CD14-positive monocyte (primary cell): ENCODE data around the gene PYM1. TPM values are rescaled to one million over a fixed set of nuclear protein-coding genes. Genes with fewer than 3 reads are reported as not detected.

Experiments
- DNase-seq, 3 donors: peaks; one replicate each; pipeline ENCODE4 v3.0.0-alpha.2; 2011 to 2022
- H2AFZ ChIP-seq: 2 replicates; pipeline ENCODE4 v1.6.0; 2012; ENCODE audit warnings: mild to moderate bottlenecking, low read depth, low read length, inconsistent platforms; ENCODE audit not compliant: insufficient read depth, poor library complexity, severe bottlenecking
- H3K27ac ChIP-seq, 2 donors: 1 replicate in 1 of 2; 2 replicates in 1 of 2; pipeline ENCODE4 v1.5.1; 2012 to 2013; ENCODE audit warnings: low read length in 2 of 2, control low read depth in 1 of 2, inconsistent platforms in 1 of 2, low read depth in 1 of 2, mild to moderate bottlenecking in 1 of 2
- H3K27me3 ChIP-seq, 2 donors: one replicate each; pipeline versions ENCODE4 v1.6.0 to v1.6.1; 2011 to 2013; ENCODE audit warnings: low read length in 2 of 2; ENCODE audit not compliant: control insufficient read depth in 2 of 2, insufficient read depth in 2 of 2
- H3K36me3 ChIP-seq, 2 donors: replicated peaks in 1 of 2; 1 replicate in 1 of 2; 2 replicates in 1 of 2; pipeline versions ENCODE4 v1.5.1 to v1.6.1; 2012 to 2013; ENCODE audit warnings: low read length in 2 of 2, control low read depth in 1 of 2, inconsistent platforms in 1 of 2, mild to moderate bottlenecking in 1 of 2; ENCODE audit not compliant: insufficient read depth in 2 of 2, control insufficient read depth in 1 of 2
- H3K4me1 ChIP-seq, 2 donors: 1 replicate in 1 of 2; 2 replicates in 1 of 2; pipeline versions ENCODE4 v1.5.1 to v1.6.1; 2012 to 2013; ENCODE audit warnings: low read length in 2 of 2, control low read depth in 1 of 2, inconsistent platforms in 1 of 2, mild to moderate bottlenecking in 1 of 2, moderate library complexity in 1 of 2; ENCODE audit not compliant: insufficient read depth in 2 of 2, control insufficient read depth in 1 of 2
- H3K4me2 ChIP-seq: replicated peaks from 2 replicates; pipeline ENCODE3; 2012; ENCODE audit warnings: low read length, moderate library complexity, mild to moderate bottlenecking; ENCODE audit not compliant: poor library complexity, severe bottlenecking; ENCODE audit errors: extremely low read depth
- H3K4me3 ChIP-seq, 3 experiments: fragments of 200-600 bp in 1 of 3; sonication (generic) in 1 of 3; replicated peaks in 1 of 3; 1 replicate in 2 of 3; 2 replicates in 1 of 3; pipeline ENCODE4 v1.5.1; 2011 to 2013; ENCODE audit warnings: low read length in 3 of 3, mild to moderate bottlenecking in 3 of 3, control low read depth in 2 of 3, low read depth in 2 of 3, inconsistent platforms in 1 of 3, moderate library complexity in 1 of 3
- H3K79me2 ChIP-seq: 2 replicates; pipeline ENCODE4 v1.6.0; 2012; ENCODE audit warnings: mild to moderate bottlenecking, control low read depth, inconsistent platforms, low read length, moderate library complexity; ENCODE audit not compliant: insufficient read depth
- H3K9ac ChIP-seq: 2 replicates; pipeline ENCODE4 v1.6.0; 2017; ENCODE audit warnings: low read length, mild to moderate bottlenecking; ENCODE audit not compliant: insufficient read depth, poor library complexity, severe bottlenecking
- H3K9me3 ChIP-seq, 2 donors: replicated peaks in 1 of 2; 1 replicate in 1 of 2; 2 replicates in 1 of 2; pipeline versions ENCODE4 v1.5.1 to v1.6.1; 2012 to 2013; ENCODE audit warnings: low read length in 2 of 2, control low read depth in 1 of 2; ENCODE audit not compliant: control insufficient read depth in 1 of 2, insufficient read depth in 1 of 2
- H4K20me1 ChIP-seq: 2 replicates; pipeline ENCODE4 v1.6.0; 2012; ENCODE audit warnings: mild to moderate bottlenecking, low read length, control low read depth, moderate library complexity; ENCODE audit not compliant: insufficient read depth
- H3K27ac Mint-ChIP-seq, 7 donors: one replicate each; pipeline ENCODE4 v1.8.0; 2020; ENCODE audit warnings: mild to moderate bottlenecking in 7 of 7, mixed read lengths in 7 of 7, moderate library complexity in 6 of 7, inconsistent platforms in 2 of 7
- H3K27me3 Mint-ChIP-seq, 3 donors: one replicate each; pipeline ENCODE4 v1.8.0; 2021 to 2022; ENCODE audit warnings: low read depth in 3 of 3, mild to moderate bottlenecking in 3 of 3, mixed read lengths in 3 of 3, moderate library complexity in 3 of 3, inconsistent platforms in 1 of 3
- H3K36me3 Mint-ChIP-seq, 2 donors: one replicate each; pipeline ENCODE4 v1.8.0; 2020; ENCODE audit warnings: mixed read lengths in 2 of 2, inconsistent platforms in 1 of 2, mild to moderate bottlenecking in 1 of 2
- H3K4me1 Mint-ChIP-seq: one replicate; pipeline ENCODE4 v1.8.0; 2020; ENCODE audit warnings: mild to moderate bottlenecking, mixed read lengths
- H3K4me3 Mint-ChIP-seq, 2 donors: one replicate each; pipeline ENCODE4 v1.8.0; 2020; ENCODE audit warnings: mild to moderate bottlenecking in 2 of 2, mixed read lengths in 2 of 2, moderate library complexity in 1 of 2
- H3K9me3 Mint-ChIP-seq, 7 donors: one replicate each; pipeline ENCODE4 v1.8.0; 2020 to 2022; ENCODE audit warnings: mixed read lengths in 7 of 7, mild to moderate bottlenecking in 6 of 7, moderate library complexity in 6 of 7, inconsistent platforms in 2 of 7
- WGBS: methylation state at CpG from one replicate; pipeline ENCODE4 v1.1.5; 2013; ENCODE audit warnings: missing lambda C conversion rate; ENCODE audit not compliant: insufficient coverage; 5-methylcytosine and 5-hydroxymethylcytosine counted together
- intact Hi-C, 2 donors: fragments of 100-400 bp; cut with micrococcal nuclease; formaldehyde crosslinking; loops; one replicate each; pipeline versions ENCODE4 v1.15.0 to v1.15.1; 2023
- polyA plus RNA-seq, 3 donors: library from polyadenylated mRNA; depleted of rRNA in 1 of 3; unstranded in 2 of 3; stranded (reverse) in 1 of 3; fragments of 300-500 nt in 2 of 3; fragments of >200 nt in 1 of 3; fragmentation: Illumina TruSeq in 2 of 3; gene quantifications; 1 replicate in 2 of 3; 2 replicates in 1 of 3; pipeline ENCODE4 v1.2.3, GENCODE V29; 2012 to 2021
- TF ChIP-seq, protein P1 (sequence below): fragments of 200-600 bp; IDR thresholded peaks from one replicate; pipeline ENCODE4 v1.8.0; 2022; ENCODE audit warnings: antibody characterized with exemption, mild to moderate bottlenecking

Gene PYM1
- polyA plus RNA-seq, 3 donors: 17.3 to 47.1 (median 39.5) TPM

DNA sequence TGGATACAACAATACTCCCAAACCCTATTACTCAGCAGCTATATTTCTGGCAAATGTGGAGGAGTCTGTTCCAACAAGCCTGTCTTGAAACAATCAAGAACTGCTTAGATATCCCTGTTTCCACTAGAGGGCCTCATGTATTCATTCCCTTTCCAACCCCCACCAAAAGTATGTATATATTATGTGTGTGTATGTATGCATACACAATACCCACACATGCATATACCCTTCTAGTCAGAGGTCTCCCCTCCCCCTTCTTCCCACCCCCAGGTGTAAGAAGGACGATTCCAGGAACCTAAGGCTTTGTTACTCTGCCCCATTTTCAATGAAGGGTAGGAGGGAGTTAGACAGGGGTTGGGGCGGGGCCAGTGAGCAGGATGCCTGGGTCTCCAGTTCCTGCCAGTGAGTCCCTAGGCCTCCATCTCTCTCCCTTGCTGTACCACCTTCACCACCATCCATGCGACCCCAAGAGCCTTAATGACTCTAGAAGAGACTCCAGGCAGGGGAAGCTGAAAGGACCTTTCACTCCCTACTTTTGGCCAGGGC, 3.1 kb upstream of the PYM1 start, which contains the start of gene DGKA:
Gene DGKA, plus strand, starts transcription at position 392 of the 546 bp plus-strand sequence. CDS start 5,342 bp downstream, outside the sequence.
- Histone ChIP-seq H3K79me2 (peaks cover 70% of the 10 kb centered on the region), H3K4me1 (peaks cover 64 to 68% of the 10 kb centered on the region in 2 donors), H3K9me3 (no peaks in the 10 kb centered on the region), H3K4me3 (peak within 1 kb of the TSS; percentile 92 to 97 (median 96)), H3K27ac (peak within 1 kb of the TSS; percentile 78 to 96), H3K36me3 (peaks cover 0 to 6% of the 10 kb centered on the region in 2 donors), H3K9ac (peak within 1 kb of the TSS; percentile 82), H4K20me1 (peaks cover 22% of the 10 kb centered on the region), H2AFZ (peak within 1 kb of the TSS; percentile 70), H3K27me3 (no peaks in the 10 kb centered on the region), H3K4me2 (peak within 1 kb of the TSS; percentile 88)
- H3K36me3 Mint-ChIP-seq: peaks cover 3 to 5% of the 10 kb centered on the region in 2 donors
- H3K27ac Mint-ChIP-seq: peak within 1 kb of the TSS; percentile 85 to 99 (median 94)
- TF ChIP-seq, protein P1, sequence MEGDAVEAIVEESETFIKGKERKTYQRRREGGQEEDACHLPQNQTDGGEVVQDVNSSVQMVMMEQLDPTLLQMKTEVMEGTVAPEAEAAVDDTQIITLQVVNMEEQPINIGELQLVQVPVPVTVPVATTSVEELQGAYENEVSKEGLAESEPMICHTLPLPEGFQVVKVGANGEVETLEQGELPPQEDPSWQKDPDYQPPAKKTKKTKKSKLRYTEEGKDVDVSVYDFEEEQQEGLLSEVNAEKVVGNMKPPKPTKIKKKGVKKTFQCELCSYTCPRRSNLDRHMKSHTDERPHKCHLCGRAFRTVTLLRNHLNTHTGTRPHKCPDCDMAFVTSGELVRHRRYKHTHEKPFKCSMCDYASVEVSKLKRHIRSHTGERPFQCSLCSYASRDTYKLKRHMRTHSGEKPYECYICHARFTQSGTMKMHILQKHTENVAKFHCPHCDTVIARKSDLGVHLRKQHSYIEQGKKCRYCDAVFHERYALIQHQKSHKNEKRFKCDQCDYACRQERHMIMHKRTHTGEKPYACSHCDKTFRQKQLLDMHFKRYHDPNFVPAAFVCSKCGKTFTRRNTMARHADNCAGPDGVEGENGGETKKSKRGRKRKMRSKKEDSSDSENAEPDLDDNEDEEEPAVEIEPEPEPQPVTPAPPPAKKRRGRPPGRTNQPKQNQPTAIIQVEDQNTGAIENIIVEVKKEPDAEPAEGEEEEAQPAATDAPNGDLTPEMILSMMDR: peak; percentile 74
- H3K4me3 Mint-ChIP-seq: peak within 1 kb of the TSS; percentile 97 to 99
- intact Hi-C loops: loop anchor here in 1 of 2 donors (5.0 kb wide), 1 partner anchor 36 kb away; the partner anchor contains the start of genes CDK2 and PMEL
- peaks cover 67% of the 10 kb centered on the region for H3K4me1 Mint-ChIP-seq
- H3K27me3 Mint-ChIP-seq: peaks cover 0 to 3% (median 1%) of the 10 kb centered on the region in 3 donors
- WGBS: no CpG with 5 or more reads among the region's 3 CpGs
- peak in 2 of 3 donors; percentile 46 to 48 for DNase-seq
- no peaks in the 10 kb centered on the region for H3K9me3 Mint-ChIP-seq

DNA sequence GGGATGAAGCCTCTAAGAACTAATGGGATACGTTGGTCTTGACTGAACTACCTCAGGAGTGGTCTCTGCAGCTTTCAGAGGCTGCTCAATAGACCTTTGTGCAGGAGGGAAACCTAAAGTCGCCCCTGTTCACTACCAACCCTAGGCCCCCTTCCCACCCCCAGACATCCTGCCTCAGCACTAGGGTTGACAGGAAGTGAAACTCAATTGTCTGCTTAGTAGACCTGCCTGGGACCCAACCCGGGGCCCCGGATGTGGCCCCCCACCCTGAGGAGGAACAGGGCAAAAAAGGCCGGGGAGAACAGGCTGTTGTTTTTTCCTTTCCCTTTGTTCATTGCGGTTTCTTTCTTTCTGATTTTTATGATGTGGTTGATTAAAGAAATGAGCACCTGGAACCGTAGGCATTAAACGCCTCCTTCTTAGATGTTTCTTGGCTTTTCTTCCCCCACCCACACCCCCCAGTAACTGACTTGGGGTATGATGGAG, 1.7 kb upstream of the PYM1 start:
- H4K20me1 ChIP-seq: peaks cover 26% of the 10 kb centered on the region
- peak overlapping the region; percentile 33 to 70 for H3K27ac ChIP-seq
- peak overlapping the region; percentile 2 for H3K9ac ChIP-seq
- Mint-ChIP-seq H3K36me3 (peaks cover 6 to 7% of the 10 kb centered on the region in 2 donors), H3K27ac (peak overlapping the region; percentile 75 to 99 (median 85)), H3K4me1 (peaks cover 72% of the 10 kb centered on the region), H3K9me3 (no peaks in the 10 kb centered on the region), H3K4me3 (peak overlapping the region; percentile 25 to 68), H3K27me3 (peaks cover 0 to 3% (median 1%) of the 10 kb centered on the region in 3 donors)
- H3K4me3 ChIP-seq: peak overlapping the region in 1 of 3 experiments; percentile 34
- intact Hi-C loops: loop anchor here (5.0 kb wide), 3 partner anchors 43 to 192 kb away; partner anchors contain the start of genes ORMDL2 (in 1 of the 2), RAB5B (in 1 of the 2) and SARNP (in 1 of the 2)
- peak overlapping the region; percentile 37 for H3K4me2 ChIP-seq
- H3K36me3 ChIP-seq: no peaks in the 10 kb centered on the region
- TF ChIP-seq, protein P1: no peak
- peaks cover 83% of the 10 kb centered on the region for H3K79me2 ChIP-seq
- 0% methylated on average over 4 of the region's 8 CpGs for WGBS
- H2AFZ ChIP-seq: peak overlapping the region; percentile 37
- no peaks in the 10 kb centered on the region for H3K27me3 ChIP-seq
- DNase-seq: peak in 2 of 3 donors; percentile 19 to 39
- H3K4me1 ChIP-seq: peaks cover 65 to 71% of the 10 kb centered on the region in 2 donors
- H3K9me3 ChIP-seq: no peaks in the 10 kb centered on the region
